GDM1 (cell line): ENCODE results near the gene HSPA12A.

Experiments
- DNase-seq: peaks from one replicate; lab custom pipeline; 2025; lab: John Stamatoyannopoulos, UW

The HSPA12A gene

GRCh38 chr10:116743266-116744064 lies 1.1 kb upstream of the HSPA12A start:
- DNase-seq, result no peak

GRCh38 chr10:116741391-116742351 lies 695 bp downstream of the HSPA12A start:
- DNase-seq, result no peak

GRCh38 chr10:116740971-116741370 lies 1.4 kb downstream of the HSPA12A start:
- no peak for DNase-seq

- DNase-seq, result no peak
Observed at GRCh38 chr10:116738339-116738738, 4.0 kb downstream of the HSPA12A start.

- DNase-seq, result no peak
Observed at GRCh38 chr10:116737627-116738327, 4.6 kb downstream of the HSPA12A start.

- no peak for DNase-seq
Observed at GRCh38 chr10:116733566-116733965, 8.8 kb downstream of the HSPA12A start.

- no peak for DNase-seq
Observed at GRCh38 chr10:116732573-116732972, 9.8 kb downstream of the HSPA12A start.

GRCh38 chr10:116730464-116731260 lies 11.7 kb downstream of the HSPA12A start:
- no peak for DNase-seq

- no peak for DNase-seq
Observed at GRCh38 chr10:116729243-116729642, 13.1 kb downstream of the HSPA12A start.

- no peak for DNase-seq
Observed at GRCh38 chr10:116728526-116729096, 13.8 kb downstream of the HSPA12A start.

GRCh38 chr10:116723428-116724281 lies 18.7 kb downstream of the HSPA12A start:
- no peak for DNase-seq

GRCh38 chr10:116722736-116723427 lies 19.5 kb downstream of the HSPA12A start:
- no peak for DNase-seq

- no peak for DNase-seq
Observed at GRCh38 chr10:116721547-116722392, 20.6 kb downstream of the HSPA12A start.

- DNase-seq, result no peak
Observed at GRCh38 chr10:116720668-116721546, 21.5 kb downstream of the HSPA12A start.

GRCh38 chr10:116720241-116720643 lies 22.1 kb downstream of the HSPA12A start:
- no peak for DNase-seq

GRCh38 chr10:116719804-116720203 lies 22.6 kb downstream of the HSPA12A start:
- no peak for DNase-seq

- DNase-seq, result no peak
Observed at GRCh38 chr10:116718058-116718457, 24.3 kb downstream of the HSPA12A start.

- no peak for DNase-seq
Observed at GRCh38 chr10:116716381-116716780, 26.0 kb downstream of the HSPA12A start.
